Activated T-helper 1 cell treated with anti-CD3 and anti-CD28 coated beads, Interleukin-12 subunit alpha, Interleukin-12 subunit beta, Interleukin-2, Interleukin-4 antibody, amounts not matched to agents 30 ng/mL and 10 ng/mL and 1 ng/mL, durations not matched to agents 14 hours and 24 hours and 36 hours (primary cell): ENCODE measurements around the gene DNAJA2. TPM values are rescaled to one million over a fixed set of nuclear protein-coding genes. Genes with fewer than 3 reads are reported as not detected.
"Not testable (repeated sequence)": the region's sequence is repeated elsewhere in the genome, so short reads cannot be mapped to it uniquely, and the experiment has no call there.

ENCODE experiments used
- DNase-seq: peaks from one replicate; pipeline ENCODE4 v3.0.0; 2021; ENCODE audit warnings: low spot score
- H3K27ac Mint-ChIP-seq: one replicate; pipeline ENCODE4 v1.8.0; 2021; ENCODE audit warnings: mild to moderate bottlenecking, mixed read lengths
- H3K27me3 Mint-ChIP-seq: one replicate; pipeline ENCODE4 v1.8.0; 2022; ENCODE audit warnings: mild to moderate bottlenecking, moderate library complexity, mixed read lengths; ENCODE audit not compliant: insufficient read depth
- H3K36me3 Mint-ChIP-seq: one replicate; pipeline ENCODE4 v1.8.0; 2021; ENCODE audit warnings: low read depth, mixed read lengths
- H3K4me1 Mint-ChIP-seq: one replicate; pipeline ENCODE4 v1.8.0; 2021; ENCODE audit warnings: low read depth, mixed read lengths
- H3K4me3 Mint-ChIP-seq: one replicate; pipeline ENCODE4 v1.8.0; 2021; ENCODE audit warnings: mild to moderate bottlenecking, moderate library complexity, mixed read lengths
- H3K9me3 Mint-ChIP-seq: one replicate; pipeline ENCODE4 v1.8.0; 2021; ENCODE audit warnings: mixed read lengths
- intact Hi-C: fragments of 100-400 bp; cut with micrococcal nuclease; formaldehyde crosslinking; loops from one replicate; pipeline ENCODE4 v1.15.1; 2024
- total RNA-seq: library from RNA; stranded (reverse); gene quantifications from 2 replicates; pipeline ENCODE4 v1.2.3, GENCODE V29; 2022

DNAJA2 gene
- total RNA-seq, 1 donor from 2014 or later = 83.6 TPM

DNA sequence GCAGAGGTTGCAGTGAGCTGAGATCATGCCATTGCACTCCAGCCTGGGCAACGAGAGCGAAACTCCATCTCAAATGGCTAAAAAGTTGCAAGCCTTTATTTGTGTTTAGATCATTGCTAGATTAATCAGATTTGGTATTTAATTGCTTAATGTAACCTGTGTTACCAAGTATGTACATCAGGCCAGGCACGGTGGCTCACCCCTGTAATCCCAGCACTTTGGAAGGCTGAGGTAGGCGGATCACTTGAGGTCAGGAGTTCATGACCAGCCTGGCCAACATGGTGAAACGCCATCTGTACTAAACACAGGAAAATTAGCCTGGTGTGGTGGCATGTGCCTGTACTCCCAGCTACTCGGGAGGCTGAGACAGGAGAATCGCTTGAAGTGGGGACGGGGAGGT lies 28.8 kb downstream of the DNAJA2 start:
- H3K4me1 Mint-ChIP-seq = peaks cover 17% of the 10 kb centered on the region
- not testable (repeated sequence) for H3K36me3 Mint-ChIP-seq, H3K4me3 Mint-ChIP-seq, H3K27ac Mint-ChIP-seq, DNase-seq, H3K27me3 Mint-ChIP-seq, H3K9me3 Mint-ChIP-seq
- intact Hi-C loops = loop anchor here (10.0 kb wide), 3 partner anchors 200 to 1110 kb away; partner anchors contain the start of genes ITFG1, NETO2 and PHKB

GRCh38 chr16:46937536-46937935 lies 35.9 kb downstream of the DNAJA2 start:
- Mint-ChIP-seq H3K4me1 (peaks cover 3% of the 10 kb centered on the region), H3K36me3 (no peaks in the 10 kb centered on the region), H3K9me3 (no peaks in the 10 kb centered on the region), H3K4me3 (no peak overlapping the region), H3K27me3 (peaks cover 3% of the 10 kb centered on the region), H3K27ac (no peak overlapping the region)
- DNase-seq = no peak
- intact Hi-C loops = no loop called here

- intact Hi-C loops = no loop called here
- no peaks in the 10 kb centered on the region for H3K9me3 Mint-ChIP-seq
Observed at GRCh38 chr16:46932802-46933201, 40.7 kb downstream of the DNAJA2 start.

DNA sequence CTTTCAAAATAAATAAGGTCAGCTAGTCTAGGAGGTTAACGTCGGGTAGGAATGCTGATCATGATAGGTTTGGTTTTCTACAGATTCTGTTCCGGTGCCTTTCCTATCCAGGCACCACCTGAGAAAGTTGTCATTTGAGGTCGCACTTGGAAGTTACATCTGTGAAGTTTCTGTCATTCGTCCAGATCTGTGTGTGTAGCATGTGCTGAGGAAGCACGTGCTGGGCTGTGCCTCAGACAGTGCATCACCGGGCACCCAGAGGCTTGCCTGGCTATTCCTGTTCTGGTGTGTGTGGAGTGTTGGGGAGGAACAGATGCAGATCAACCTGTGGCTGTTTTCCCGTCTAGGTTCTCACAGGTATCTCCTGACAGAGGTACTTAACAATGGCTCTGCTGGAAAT lies 42.6 kb downstream of the DNAJA2 start:
- no peak for DNase-seq
- peaks cover 11% of the 10 kb centered on the region for H3K4me1 Mint-ChIP-seq
- intact Hi-C loops = loop anchor here (1.0 kb wide), 1 partner anchor 258 kb away; no protein-coding TSS in a partner anchor
- no peaks in the 10 kb centered on the region for H3K9me3 Mint-ChIP-seq
- H3K27ac Mint-ChIP-seq = no peak overlapping the region
- H3K36me3 Mint-ChIP-seq = peaks cover 8% of the 10 kb centered on the region
- H3K4me3 Mint-ChIP-seq = no peak overlapping the region
- no peaks in the 10 kb centered on the region for H3K27me3 Mint-ChIP-seq

More at GRCh38 chr16:46932802-46933201, 40.7 kb downstream of the DNAJA2 start:
- Mint-ChIP-seq H3K36me3 (peaks cover 3% of the 10 kb centered on the region), H3K4me1 (peaks cover 6% of the 10 kb centered on the region), H3K27me3 (peaks cover 3% of the 10 kb centered on the region), H3K4me3 (no peak overlapping the region), H3K27ac (no peak overlapping the region)
- DNase-seq = no peak

- DNase-seq = peak; percentile 62
- peaks cover 11% of the 10 kb centered on the region for H3K4me1 Mint-ChIP-seq
- intact Hi-C loops = loop anchor here (1.0 kb wide), 3 partner anchors 75 to 375 kb away; no protein-coding TSS in a partner anchor
- no peaks in the 10 kb centered on the region for H3K27me3 Mint-ChIP-seq
- H3K36me3 Mint-ChIP-seq = peaks cover 8% of the 10 kb centered on the region
- H3K27ac Mint-ChIP-seq = no peak overlapping the region
- no peak overlapping the region for H3K4me3 Mint-ChIP-seq
- H3K9me3 Mint-ChIP-seq = no peaks in the 10 kb centered on the region
Observed at GRCh38 chr16:46929378-46930332, 43.8 kb downstream of the DNAJA2 start.

GRCh38 chr16:46928811-46929210 lies 44.7 kb downstream of the DNAJA2 start:
- Mint-ChIP-seq H3K4me3 (no peak overlapping the region), H3K27ac (peak overlapping the region; percentile 38), H3K27me3 (no peaks in the 10 kb centered on the region), H3K9me3 (no peaks in the 10 kb centered on the region), H3K36me3 (peaks cover 8% of the 10 kb centered on the region), H3K4me1 (peaks cover 11% of the 10 kb centered on the region)
- intact Hi-C loops = loop anchor here (1.0 kb wide), 2 partner anchors 75 to 375 kb away; no protein-coding TSS in a partner anchor
- no peak for DNase-seq

GRCh38 chr16:46927273-46927672 lies 46.2 kb downstream of the DNAJA2 start:
- Mint-ChIP-seq H3K27me3 (no peaks in the 10 kb centered on the region), H3K4me1 (peaks cover 11% of the 10 kb centered on the region), H3K9me3 (no peaks in the 10 kb centered on the region), H3K27ac (no peak overlapping the region), H3K4me3 (no peak overlapping the region), H3K36me3 (peaks cover 10% of the 10 kb centered on the region)
- intact Hi-C loops = no loop called here
- no peak for DNase-seq

DNA sequence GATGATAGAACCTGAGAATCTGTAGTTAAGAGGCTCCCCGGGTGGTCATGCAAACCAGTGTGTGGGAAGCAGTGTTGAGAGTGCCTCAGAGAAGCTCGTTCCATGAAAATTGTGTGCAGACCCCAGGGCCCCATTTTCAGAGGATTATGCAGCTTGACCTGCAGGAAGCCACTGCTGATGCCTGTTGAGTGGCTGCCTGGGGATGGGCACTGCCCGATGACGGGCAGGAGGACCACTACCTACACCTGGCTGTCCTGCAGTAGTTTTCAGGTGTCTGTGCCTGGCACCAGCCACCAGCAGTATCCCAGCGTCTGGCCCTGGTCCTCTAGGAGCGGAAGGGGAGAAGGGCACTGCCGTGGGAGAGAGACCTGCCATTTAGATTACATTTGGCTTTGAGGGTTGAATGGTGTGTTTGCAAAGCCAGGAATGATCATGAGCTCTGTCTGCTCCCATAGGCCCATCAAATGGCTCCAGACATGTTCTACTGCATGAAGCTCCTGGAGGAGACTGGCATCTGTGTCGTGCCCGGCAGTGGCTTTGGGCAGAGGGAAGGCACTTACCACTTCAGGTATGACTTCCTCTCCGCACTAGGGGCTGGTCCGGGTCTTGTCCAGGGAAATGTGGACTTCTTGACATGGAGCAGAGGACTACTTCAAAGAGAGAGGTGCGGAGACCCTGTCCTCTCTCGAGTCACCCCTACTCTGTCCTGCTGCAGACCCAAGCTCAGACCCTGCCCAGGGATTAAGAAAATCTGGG lies 46.8 kb downstream of the DNAJA2 start:
- intact Hi-C loops = no loop called here
- Mint-ChIP-seq H3K9me3 (no peaks in the 10 kb centered on the region), H3K4me3 (no peak overlapping the region), H3K27me3 (no peaks in the 10 kb centered on the region), H3K36me3 (peaks cover 12% of the 10 kb centered on the region), H3K27ac (no peak overlapping the region), H3K4me1 (peaks cover 11% of the 10 kb centered on the region)
- DNase-seq = no peak

GRCh38 chr16:46924402-46924801 lies 49.1 kb downstream of the DNAJA2 start:
- H3K4me1 Mint-ChIP-seq = peaks cover 11% of the 10 kb centered on the region
- no peak overlapping the region for H3K27ac Mint-ChIP-seq
- H3K4me3 Mint-ChIP-seq = no peak overlapping the region
- intact Hi-C loops = no loop called here
- no peaks in the 10 kb centered on the region for H3K27me3 Mint-ChIP-seq
- no peaks in the 10 kb centered on the region for H3K9me3 Mint-ChIP-seq
- no peak for DNase-seq
- peaks cover 12% of the 10 kb centered on the region for H3K36me3 Mint-ChIP-seq

DNA sequence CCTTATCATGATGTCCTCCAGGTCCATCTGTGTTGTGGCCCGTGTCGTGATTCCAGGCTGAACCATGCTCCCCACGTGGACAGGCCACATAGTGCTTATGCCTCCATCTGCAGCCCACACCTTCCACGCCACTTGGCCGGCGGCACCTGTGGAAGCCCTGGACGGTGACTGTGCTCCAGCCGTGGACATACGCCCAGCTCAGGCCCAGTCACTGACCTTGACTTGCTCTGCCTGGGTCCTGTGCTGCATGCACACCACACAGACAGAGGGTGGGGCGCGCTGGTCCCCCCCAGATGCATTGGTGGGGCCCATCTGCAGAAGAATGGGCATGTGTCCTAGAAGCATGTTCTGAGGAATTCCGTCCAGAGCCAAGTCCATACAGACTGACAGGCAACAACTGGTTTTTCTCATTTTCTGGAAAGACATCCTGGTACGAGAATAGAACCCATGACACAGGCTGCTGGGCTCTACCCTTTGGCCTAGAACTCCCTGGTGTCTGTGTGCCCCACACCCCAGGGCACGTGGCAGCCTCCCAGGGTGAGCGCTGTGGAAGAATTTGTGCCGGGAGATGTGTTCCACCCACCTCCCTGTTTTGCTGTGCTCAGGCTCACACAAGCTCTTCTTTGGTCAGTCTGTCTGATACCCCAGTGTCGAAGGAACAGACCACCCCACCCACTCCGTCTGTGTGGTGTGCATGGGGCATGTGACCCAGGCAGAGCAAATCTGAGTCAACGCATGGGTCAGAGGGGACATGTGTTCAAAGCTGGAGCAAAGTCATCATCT lies 49.8 kb downstream of the DNAJA2 start:
- DNase-seq = no peak
- intact Hi-C loops = no loop called here
- Mint-ChIP-seq H3K9me3 (no peaks in the 10 kb centered on the region), H3K4me3 (no peak overlapping the region), H3K27me3 (no peaks in the 10 kb centered on the region), H3K27ac (no peak overlapping the region), H3K4me1 (peaks cover 7% of the 10 kb centered on the region), H3K36me3 (peaks cover 11% of the 10 kb centered on the region)

DNA sequence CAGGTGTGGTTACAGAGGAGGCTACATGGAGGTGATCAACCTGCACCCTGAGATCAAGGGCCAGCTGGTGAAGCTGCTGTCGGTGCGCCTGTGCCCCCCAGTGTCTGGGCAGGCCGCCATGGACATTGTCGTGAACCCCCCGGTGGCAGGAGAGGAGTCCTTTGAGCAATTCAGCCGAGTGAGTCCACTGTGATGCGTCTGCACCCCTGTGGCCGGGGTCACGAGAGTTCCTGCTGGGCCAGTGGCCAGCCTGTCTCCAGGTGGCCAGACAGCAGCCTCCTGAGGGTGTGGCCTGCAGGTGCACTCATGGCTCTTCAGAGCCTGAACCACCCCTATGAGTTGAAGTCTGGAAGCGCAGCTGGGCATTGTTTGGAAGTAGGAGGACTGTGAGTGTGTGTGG lies 51.2 kb downstream of the DNAJA2 start:
- intact Hi-C loops = no loop called here
- DNase-seq = no peak
- no peak overlapping the region for H3K4me3 Mint-ChIP-seq
- H3K27me3 Mint-ChIP-seq = no peaks in the 10 kb centered on the region
- peaks cover 9% of the 10 kb centered on the region for H3K36me3 Mint-ChIP-seq
- H3K9me3 Mint-ChIP-seq = no peaks in the 10 kb centered on the region
- H3K4me1 Mint-ChIP-seq = no peaks in the 10 kb centered on the region
- peak overlapping the region; percentile 53 for H3K27ac Mint-ChIP-seq

DNA sequence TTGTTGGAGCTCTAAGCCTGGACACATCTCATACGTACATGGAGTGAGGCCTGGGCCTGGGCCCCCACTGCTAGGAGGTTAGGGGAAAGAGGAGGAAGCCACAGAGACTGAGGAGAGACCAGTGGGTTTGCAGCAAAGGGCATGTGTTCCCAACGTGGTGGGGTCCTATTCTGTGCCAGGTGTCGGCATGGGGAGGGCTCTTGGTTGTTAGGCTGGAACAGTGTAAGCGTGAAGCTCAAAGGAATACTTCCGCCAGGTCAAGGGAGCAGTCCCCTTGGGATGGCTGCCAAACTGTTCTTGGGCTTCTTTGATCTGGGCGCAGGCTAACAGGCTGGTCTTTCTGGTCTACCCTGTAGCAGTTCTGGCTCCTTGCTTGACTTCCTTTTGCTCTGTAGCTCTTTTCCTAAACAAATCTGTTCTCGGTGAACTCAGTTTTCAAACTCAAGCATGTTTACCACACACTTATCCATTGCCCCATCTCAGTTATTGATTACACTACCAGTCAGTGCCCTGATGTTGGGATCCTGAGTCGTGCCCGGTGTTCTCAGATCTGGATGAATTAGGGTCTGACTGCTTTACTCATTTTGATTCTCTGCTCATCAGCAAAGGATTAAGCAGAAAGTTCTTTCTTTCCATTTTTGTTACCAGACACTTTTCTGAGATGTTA lies 52.9 kb downstream of the DNAJA2 start:
- H3K4me3 Mint-ChIP-seq = no peak overlapping the region
- no peaks in the 10 kb centered on the region for H3K27me3 Mint-ChIP-seq
- DNase-seq = no peak
- H3K4me1 Mint-ChIP-seq = no peaks in the 10 kb centered on the region
- H3K9me3 Mint-ChIP-seq = no peaks in the 10 kb centered on the region
- H3K36me3 Mint-ChIP-seq = peaks cover 11% of the 10 kb centered on the region
- no peak overlapping the region for H3K27ac Mint-ChIP-seq
- intact Hi-C loops = no loop called here
